Loucy (cell line): ENCODE results near the gene ARMH3.

ENCODE experiments used
- H2AFZ ChIP-seq: fragments of 200-600 bp; sonication (generic); 2 replicates; pipeline ENCODE4 v1.6.0; 2016; ENCODE audit warnings: antibody characterized with exemption, mild to moderate bottlenecking, low read length, moderate library complexity
- H3F3A ChIP-seq: fragments of 200-600 bp; 2 replicates; pipeline ENCODE4 v1.6.0; 2016; ENCODE audit warnings: antibody characterized with exemption, low read depth, mild to moderate bottlenecking
- H3K27me3 ChIP-seq: fragments of 200-600 bp; sonication (generic); 2 replicates; pipeline ENCODE4 v1.6.1; 2014; ENCODE audit warnings: low read length, mild to moderate bottlenecking; ENCODE audit not compliant: insufficient read depth, poor library complexity, severe bottlenecking
- H3K36me3 ChIP-seq: fragments of 200-600 bp; sonication (generic); 2 replicates; pipeline ENCODE4 v1.6.1; 2016; ENCODE audit warnings: low read length; ENCODE audit not compliant: insufficient read depth
- H3K4me1 ChIP-seq: fragments of 200-600 bp; sonication (generic); 2 replicates; pipeline ENCODE4 v1.5.1; 2014; ENCODE audit warnings: low read length, mild to moderate bottlenecking; ENCODE audit not compliant: insufficient read depth, poor library complexity, severe bottlenecking
- H3K4me2 ChIP-seq: fragments of 200-600 bp; sonication (generic); 2 replicates; pipeline ENCODE4 v1.6.0; 2014; ENCODE audit warnings: antibody characterized with exemption, low read length, low read depth, mild to moderate bottlenecking; ENCODE audit not compliant: poor library complexity, severe bottlenecking
- H3K4me3 ChIP-seq: fragments of 200-600 bp; sonication (generic); 2 replicates; pipeline ENCODE4 v1.5.1; 2014; ENCODE audit warnings: low read length, mild to moderate bottlenecking, mixed read lengths; ENCODE audit not compliant: poor library complexity, severe bottlenecking
- H3K79me2 ChIP-seq: fragments of 200-600 bp; sonication (generic); 2 replicates; pipeline ENCODE4 v1.6.1; 2014; ENCODE audit warnings: low read length; ENCODE audit not compliant: insufficient read depth
- H3K9ac ChIP-seq: fragments of 200-600 bp; sonication (generic); 2 replicates; pipeline ENCODE4 v1.6.0; 2014; ENCODE audit warnings: mild to moderate bottlenecking, low read depth, low read length, moderate library complexity; ENCODE audit not compliant: poor library complexity, severe bottlenecking
- H3K9me2 ChIP-seq: fragments of 200-600 bp; sonication (generic); replicated peaks from 2 replicates; pipeline ENCODE4 v1.6.1; 2016; ENCODE audit warnings: low read depth, low read length, mixed read lengths
- H3K9me3 ChIP-seq: fragments of 200-600 bp; sonication (generic); 2 replicates; pipeline ENCODE4 v1.6.1; 2014; ENCODE audit warnings: mild to moderate bottlenecking, antibody characterized with exemption, low read length, low read depth; ENCODE audit not compliant: insufficient read depth
- H4K20me1 ChIP-seq: fragments of 200-600 bp; sonication (generic); 2 replicates; pipeline ENCODE4 v1.6.0; 2014; ENCODE audit warnings: antibody characterized with exemption, low read length, mild to moderate bottlenecking; ENCODE audit not compliant: insufficient read depth, poor library complexity, severe bottlenecking
- EZH2phosphoT487 ChIP-seq: fragments of 200-600 bp; IDR thresholded peaks from 2 replicates; pipeline ENCODE4 v1.6.1; 2018; ENCODE audit warnings: antibody characterized with exemption, mild to moderate bottlenecking, moderate library complexity, borderline replicate concordance
- TF ChIP-seq, protein P1 (sequence below): fragments of 200-600 bp; sonication (generic); conservative IDR thresholded peaks from 2 replicates; pipeline ENCODE4 v1.5.1; 2014; ENCODE audit warnings: mild to moderate bottlenecking, antibody characterized with exemption, low read length

Gene ARMH3

DNA sequence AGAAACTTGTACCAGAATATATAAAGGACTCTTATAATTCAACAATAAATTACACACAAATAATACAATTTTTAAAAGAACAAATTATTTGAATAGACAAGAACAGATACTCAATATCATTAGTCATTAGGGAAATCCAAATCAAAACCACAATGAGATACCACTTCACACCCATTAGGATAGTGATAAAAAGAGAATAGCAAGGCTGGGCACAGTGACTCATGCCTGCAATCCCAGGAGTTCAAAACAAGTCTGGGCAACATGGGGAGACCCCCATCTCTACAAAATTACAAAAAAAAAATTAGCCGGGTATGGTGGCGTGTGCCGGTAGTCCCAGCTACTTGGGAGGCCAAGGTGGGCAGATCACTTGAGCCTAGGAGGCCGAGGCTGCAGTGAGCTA is 160.2 kb downstream of the ARMH3 start:
- Histone ChIP-seq H3F3A (no peaks in the 10 kb centered on the region), H3K4me3 (no peak overlapping the region), H3K9me3 (no peaks in the 10 kb centered on the region), H3K36me3 (no peaks in the 10 kb centered on the region), H2AFZ (no peak overlapping the region), H3K4me1 (peaks cover 3% of the 10 kb centered on the region), H4K20me1 (no peaks in the 10 kb centered on the region), H3K9me2 (no peaks in the 10 kb centered on the region), H3K79me2 (no peaks in the 10 kb centered on the region), H3K9ac (no peak overlapping the region), H3K27me3 (no peaks in the 10 kb centered on the region), H3K4me2 (no peak overlapping the region)
- TF ChIP-seq, protein P1, sequence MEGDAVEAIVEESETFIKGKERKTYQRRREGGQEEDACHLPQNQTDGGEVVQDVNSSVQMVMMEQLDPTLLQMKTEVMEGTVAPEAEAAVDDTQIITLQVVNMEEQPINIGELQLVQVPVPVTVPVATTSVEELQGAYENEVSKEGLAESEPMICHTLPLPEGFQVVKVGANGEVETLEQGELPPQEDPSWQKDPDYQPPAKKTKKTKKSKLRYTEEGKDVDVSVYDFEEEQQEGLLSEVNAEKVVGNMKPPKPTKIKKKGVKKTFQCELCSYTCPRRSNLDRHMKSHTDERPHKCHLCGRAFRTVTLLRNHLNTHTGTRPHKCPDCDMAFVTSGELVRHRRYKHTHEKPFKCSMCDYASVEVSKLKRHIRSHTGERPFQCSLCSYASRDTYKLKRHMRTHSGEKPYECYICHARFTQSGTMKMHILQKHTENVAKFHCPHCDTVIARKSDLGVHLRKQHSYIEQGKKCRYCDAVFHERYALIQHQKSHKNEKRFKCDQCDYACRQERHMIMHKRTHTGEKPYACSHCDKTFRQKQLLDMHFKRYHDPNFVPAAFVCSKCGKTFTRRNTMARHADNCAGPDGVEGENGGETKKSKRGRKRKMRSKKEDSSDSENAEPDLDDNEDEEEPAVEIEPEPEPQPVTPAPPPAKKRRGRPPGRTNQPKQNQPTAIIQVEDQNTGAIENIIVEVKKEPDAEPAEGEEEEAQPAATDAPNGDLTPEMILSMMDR, result no peak
- no peak for TF ChIP-seq EZH2phosphoT487

- Histone ChIP-seq H4K20me1 (no peaks in the 10 kb centered on the region), H3K4me3 (no peak overlapping the region), H3K27me3 (no peaks in the 10 kb centered on the region), H3K4me1 (peaks cover 3% of the 10 kb centered on the region), H3K9ac (no peak overlapping the region), H3F3A (no peaks in the 10 kb centered on the region), H3K9me3 (no peaks in the 10 kb centered on the region), H3K36me3 (no peaks in the 10 kb centered on the region), H2AFZ (no peak overlapping the region), H3K79me2 (no peaks in the 10 kb centered on the region), H3K4me2 (no peak overlapping the region), H3K9me2 (no peaks in the 10 kb centered on the region)
- TF ChIP-seq EZH2phosphoT487, result no peak
- TF ChIP-seq, protein P1, result no peak
These were observed 161.2 kb downstream of the ARMH3 start for GRCh38 chr10:101894742-101895141.

- no peak overlapping the region for H2AFZ ChIP-seq
- TF ChIP-seq, protein P1, result no peak
- no peak for TF ChIP-seq EZH2phosphoT487
- H3K4me3 ChIP-seq, result no peak overlapping the region
- no peaks in the 10 kb centered on the region for H3K27me3 ChIP-seq
- H3K79me2 ChIP-seq, result no peaks in the 10 kb centered on the region
- H3K4me1 ChIP-seq, result peaks cover 3% of the 10 kb centered on the region
- H3K9ac ChIP-seq, result no peak overlapping the region
- no peaks in the 10 kb centered on the region for H4K20me1 ChIP-seq
- no peaks in the 10 kb centered on the region for H3K9me2 ChIP-seq
- no peaks in the 10 kb centered on the region for H3K9me3 ChIP-seq
- no peak overlapping the region for H3K4me2 ChIP-seq
- H3K36me3 ChIP-seq, result peaks cover under 1% of the 10 kb centered on the region; the same call in 1 of the 2 replicates
- H3F3A ChIP-seq, result no peaks in the 10 kb centered on the region
These were observed 161.7 kb downstream of the ARMH3 start for GRCh38 chr10:101894266-101894665.
